ENCODE measurements around the gene ITGA3. TPM values are rescaled to one million over a fixed set of nuclear protein-coding genes. Genes with fewer than 3 reads are reported as not detected.

The ITGA3 gene
- total RNA-seq, 5 donors from 2014 or later (not counting 1 experiment from before 2014, with no cell fraction given), result 8.5 to 20.0 (median 14.8) TPM

GRCh38 chr17:50063561-50064252 is 7.8 kb downstream of the ITGA3 start:
- H3K27ac Mint-ChIP-seq, result no peak overlapping the region
- no peaks in the 10 kb centered on the region for H3K9me3 Mint-ChIP-seq
- H3K36me3 Mint-ChIP-seq, result peaks cover 10% of the 10 kb centered on the region
- no peak for DNase-seq
- H3K4me1 Mint-ChIP-seq, result peaks cover 0 to 5% (median 0%) of the 10 kb centered on the region in 3 donors
- H3K4me3 ChIP-seq (ENCODE audit: control insufficient read depth in 1 of 2, extremely low read depth in 1 of 2, low read length in 1 of 2), result no peak overlapping the region
- CTCF ChIA-PET, result interaction anchor here in 1 of 2 donors (0.5 kb wide), 1 partner anchor 136 kb away, joined by 4 read pairs; no protein-coding TSS in a partner anchor
- peaks cover 0 to 3% of the 10 kb centered on the region in 2 donors for H3K36me3 ChIP-seq (ENCODE audit: control insufficient read depth in 2 of 2, extremely low read depth in 1 of 2, insufficient read depth in 1 of 2, low read length in 1 of 2)
- POLR2A ChIA-PET, result no interaction called here
- H3K4me1 ChIP-seq (ENCODE audit: control insufficient read depth in 1 of 2, extremely low read depth in 1 of 2, insufficient read depth in 2 of 2, low read length in 2 of 2), result no peaks in the 10 kb centered on the region
- no peaks in the 10 kb centered on the region for H3K9me3 ChIP-seq
- H3K4me3 Mint-ChIP-seq, result no peak overlapping the region
- no peak overlapping the region for H3K27ac ChIP-seq (ENCODE audit: low read length)
- WGBS (ENCODE audit: insufficient coverage), result 100% methylated on average over 4 of the region's 8 CpGs
- H3K27me3 ChIP-seq (replicated peaks in 1 of 2; ENCODE audit: control insufficient read depth in 2 of 2, extremely low read depth in 1 of 2, insufficient read depth in 2 of 2, low read length in 1 of 2), result peaks cover 0 to 8% of the 10 kb centered on the region in 2 experiments
- no peak for ATAC-seq (replicated peaks in 1 of 4)
- peaks cover 0 to under 1% of the 10 kb centered on the region in 2 donors for H3K27me3 Mint-ChIP-seq

GRCh38 chr17:50064253-50065001 is 8.5 kb downstream of the ITGA3 start:
- DNase-seq, result no peak

GRCh38 chr17:50065056-50065455 is 9.1 kb downstream of the ITGA3 start:
- Histone ChIP-seq H3K4me1 (ENCODE audit: control insufficient read depth in 1 of 2, extremely low read depth in 1 of 2, insufficient read depth in 2 of 2, low read length in 2 of 2) (no peaks in the 10 kb centered on the region), H3K36me3 (ENCODE audit: control insufficient read depth in 2 of 2, extremely low read depth in 1 of 2, insufficient read depth in 1 of 2, low read length in 1 of 2) (peaks cover 0 to 3% of the 10 kb centered on the region in 2 donors), H3K9me3 (no peaks in the 10 kb centered on the region), H3K27ac (ENCODE audit: low read length) (no peak overlapping the region), H3K4me3 (ENCODE audit: control insufficient read depth in 1 of 2, extremely low read depth in 1 of 2, low read length in 1 of 2) (no peak overlapping the region), H3K27me3 (replicated peaks in 1 of 2; ENCODE audit: control insufficient read depth in 2 of 2, extremely low read depth in 1 of 2, insufficient read depth in 2 of 2, low read length in 1 of 2) (peaks cover 0 to 1% of the 10 kb centered on the region in 2 experiments)
- ATAC-seq (replicated peaks in 1 of 4) (no peak), DNase-seq (no peak)
- WGBS (ENCODE audit: insufficient coverage), result 89% methylated on average over 2 of the region's 3 CpGs
- H3K9me3 Mint-ChIP-seq, result no peaks in the 10 kb centered on the region
- ChIA-PET POLR2A (no interaction called here), CTCF (no interaction called here)
- peaks cover 13% of the 10 kb centered on the region for H3K36me3 Mint-ChIP-seq
- H3K4me1 Mint-ChIP-seq, result no peaks in the 10 kb centered on the region
- no peak overlapping the region for H3K27ac Mint-ChIP-seq
- H3K27me3 Mint-ChIP-seq, result no peaks in the 10 kb centered on the region
- no peak overlapping the region for H3K4me3 Mint-ChIP-seq

More at GRCh38 chr17:50064253-50065001, 8.5 kb downstream of the ITGA3 start:
- Mint-ChIP-seq H3K4me1 (peaks cover 0 to 2% (median 0%) of the 10 kb centered on the region in 3 donors), H3K4me3 (no peak overlapping the region), H3K9me3 (no peaks in the 10 kb centered on the region), H3K27ac (no peak overlapping the region), H3K36me3 (peaks cover 10% of the 10 kb centered on the region), H3K27me3 (no peaks in the 10 kb centered on the region)
- ATAC-seq (replicated peaks in 1 of 4), result no peak
- H3K4me1 ChIP-seq (ENCODE audit: control insufficient read depth in 1 of 2, extremely low read depth in 1 of 2, insufficient read depth in 2 of 2, low read length in 2 of 2), result no peaks in the 10 kb centered on the region
- H3K27me3 ChIP-seq (replicated peaks in 1 of 2; ENCODE audit: control insufficient read depth in 2 of 2, extremely low read depth in 1 of 2, insufficient read depth in 2 of 2, low read length in 1 of 2), result peaks cover 0 to 5% of the 10 kb centered on the region in 2 experiments
- WGBS (ENCODE audit: insufficient coverage), result 75% methylated on average over 6 of the region's 20 CpGs
- peaks cover 0 to 3% of the 10 kb centered on the region in 2 donors for H3K36me3 ChIP-seq (ENCODE audit: control insufficient read depth in 2 of 2, extremely low read depth in 1 of 2, insufficient read depth in 1 of 2, low read length in 1 of 2)
- no peak overlapping the region for H3K4me3 ChIP-seq (ENCODE audit: control insufficient read depth in 1 of 2, extremely low read depth in 1 of 2, low read length in 1 of 2)
- no peak overlapping the region for H3K27ac ChIP-seq (ENCODE audit: low read length)
- ChIA-PET POLR2A (no interaction called here), CTCF (interaction anchor here in 1 of 2 donors (0.5 kb wide), 2 partner anchors 136 to 245 kb away, joined by 4 read pairs; no protein-coding TSS in a partner anchor)
- H3K9me3 ChIP-seq, result no peaks in the 10 kb centered on the region

GRCh38 chr17:50066995-50067394 is 11.1 kb downstream of the ITGA3 start:
- no peak overlapping the region for H3K27ac Mint-ChIP-seq

GRCh38 chr17:50067996-50068395 is 12.1 kb downstream of the ITGA3 start:
- 97% methylated on average over 7 of the region's 13 CpGs for WGBS (ENCODE audit: insufficient coverage)
- H3K4me1 ChIP-seq (ENCODE audit: control insufficient read depth in 1 of 2, extremely low read depth in 1 of 2, insufficient read depth in 2 of 2, low read length in 2 of 2), result no peaks in the 10 kb centered on the region
- ChIA-PET CTCF (no interaction called here), POLR2A (no interaction called here)
- Mint-ChIP-seq H3K4me3 (no peak overlapping the region), H3K36me3 (peaks cover 32% of the 10 kb centered on the region), H3K4me1 (no peaks in the 10 kb centered on the region), H3K9me3 (no peaks in the 10 kb centered on the region), H3K27ac (no peak overlapping the region), H3K27me3 (no peaks in the 10 kb centered on the region)
- DNase-seq (no peak), ATAC-seq (replicated peaks in 1 of 4) (no peak)
- no peak overlapping the region for H3K27ac ChIP-seq (ENCODE audit: low read length)
- no peaks in the 10 kb centered on the region for H3K27me3 ChIP-seq (replicated peaks in 1 of 2; ENCODE audit: control insufficient read depth in 2 of 2, extremely low read depth in 1 of 2, insufficient read depth in 2 of 2, low read length in 1 of 2)
- no peak overlapping the region for H3K4me3 ChIP-seq (ENCODE audit: control insufficient read depth in 1 of 2, extremely low read depth in 1 of 2, low read length in 1 of 2)
- H3K9me3 ChIP-seq, result no peaks in the 10 kb centered on the region
- H3K36me3 ChIP-seq (ENCODE audit: control insufficient read depth in 2 of 2, extremely low read depth in 1 of 2, insufficient read depth in 1 of 2, low read length in 1 of 2), result peaks cover 0 to 5% of the 10 kb centered on the region in 2 donors

More at GRCh38 chr17:50066995-50067394, 11.1 kb downstream of the ITGA3 start:
- Mint-ChIP-seq H3K9me3 (no peaks in the 10 kb centered on the region), H3K4me1 (no peaks in the 10 kb centered on the region), H3K36me3 (peaks cover 25% of the 10 kb centered on the region), H3K4me3 (no peak overlapping the region), H3K27me3 (no peaks in the 10 kb centered on the region)
- Histone ChIP-seq H3K4me1 (ENCODE audit: control insufficient read depth in 1 of 2, extremely low read depth in 1 of 2, insufficient read depth in 2 of 2, low read length in 2 of 2) (no peaks in the 10 kb centered on the region), H3K4me3 (ENCODE audit: control insufficient read depth in 1 of 2, extremely low read depth in 1 of 2, low read length in 1 of 2) (no peak overlapping the region), H3K36me3 (ENCODE audit: control insufficient read depth in 2 of 2, extremely low read depth in 1 of 2, insufficient read depth in 1 of 2, low read length in 1 of 2) (peaks cover 0 to 3% of the 10 kb centered on the region in 2 donors), H3K9me3 (no peaks in the 10 kb centered on the region), H3K27ac (ENCODE audit: low read length) (no peak overlapping the region), H3K27me3 (replicated peaks in 1 of 2; ENCODE audit: control insufficient read depth in 2 of 2, extremely low read depth in 1 of 2, insufficient read depth in 2 of 2, low read length in 1 of 2) (no peaks in the 10 kb centered on the region)
- CTCF ChIA-PET, result interaction anchor here in 1 of 2 donors (1.0 kb wide), 1 partner anchor 27 kb away, joined by 3 read pairs; no protein-coding TSS in a partner anchor
- no peak for ATAC-seq (replicated peaks in 1 of 4)
- POLR2A ChIA-PET, result no interaction called here
- DNase-seq, result no peak
- no CpG with 5 or more reads among the region's 2 CpGs for WGBS (ENCODE audit: insufficient coverage)

GRCh38 chr17:50070908-50071680 is 15.2 kb downstream of the ITGA3 start:
- Mint-ChIP-seq H3K36me3 (peaks cover 33% of the 10 kb centered on the region), H3K4me1 (no peaks in the 10 kb centered on the region), H3K9me3 (no peaks in the 10 kb centered on the region), H3K27me3 (no peaks in the 10 kb centered on the region), H3K27ac (no peak overlapping the region), H3K4me3 (no peak overlapping the region)
- Histone ChIP-seq H3K4me3 (ENCODE audit: control insufficient read depth in 1 of 2, extremely low read depth in 1 of 2, low read length in 1 of 2) (no peak overlapping the region), H3K4me1 (ENCODE audit: control insufficient read depth in 1 of 2, extremely low read depth in 1 of 2, insufficient read depth in 2 of 2, low read length in 2 of 2) (no peaks in the 10 kb centered on the region), H3K27ac (ENCODE audit: low read length) (no peak overlapping the region), H3K9me3 (no peaks in the 10 kb centered on the region), H3K27me3 (replicated peaks in 1 of 2; ENCODE audit: control insufficient read depth in 2 of 2, extremely low read depth in 1 of 2, insufficient read depth in 2 of 2, low read length in 1 of 2) (no peaks in the 10 kb centered on the region), H3K36me3 (ENCODE audit: control insufficient read depth in 2 of 2, extremely low read depth in 1 of 2, insufficient read depth in 1 of 2, low read length in 1 of 2) (peaks cover 0 to 5% of the 10 kb centered on the region in 2 donors)
- ChIA-PET POLR2A (no interaction called here), CTCF (no interaction called here)
- DNase-seq, result no peak
- 88% methylated on average over 15 of the region's 16 CpGs for WGBS (ENCODE audit: insufficient coverage)
- no peak for ATAC-seq (replicated peaks in 1 of 4)

All from T-cell (primary cell).